ENCODE measurements around the gene PRPSAP1.

PRPSAP1 gene

GRCh38 chr17:76274112-76274956 is 79.4 kb downstream of the PRPSAP1 start:
- no peak overlapping the region for H3K4me3 ChIP-seq (ENCODE audit: low read depth, low read length)
- no peak for TF ChIP-seq CTCF (IDR thresholded peaks at IDR 0.05; ENCODE audit: low read depth, low read length)
- no peak for TF ChIP-seq MAX (IDR thresholded peaks at IDR 0.05; ENCODE audit: low read depth, low read length)
- no peak for TF ChIP-seq POLR2A (IDR thresholded peaks at IDR 0.05; ENCODE audit: extremely low read depth, insufficient read length)
- TF ChIP-seq MYC (IDR thresholded peaks at IDR 0.05; ENCODE audit: low read depth, low read length) = no peak
- no peak for DNase-seq (ENCODE audit: low read depth)

- TF ChIP-seq POLR2A (IDR thresholded peaks at IDR 0.05; ENCODE audit: extremely low read depth, insufficient read length) = no peak
These were observed 80.1 kb downstream of the PRPSAP1 start for GRCh38 chr17:76273445-76274111.

GRCh38 chr17:76272541-76273444 is 80.9 kb downstream of the PRPSAP1 start:
- no peak overlapping the region for H3K4me3 ChIP-seq (ENCODE audit: low read depth, low read length)
- DNase-seq (ENCODE audit: low read depth) = no peak
- TF ChIP-seq MAX (IDR thresholded peaks at IDR 0.05; ENCODE audit: low read depth, low read length) = no peak
- no peak for TF ChIP-seq MYC (IDR thresholded peaks at IDR 0.05; ENCODE audit: low read depth, low read length)
- TF ChIP-seq CTCF (IDR thresholded peaks at IDR 0.05; ENCODE audit: low read depth, low read length) = no peak
- TF ChIP-seq POLR2A (IDR thresholded peaks at IDR 0.05; ENCODE audit: extremely low read depth, insufficient read length) = no peak

More at GRCh38 chr17:76273445-76274111, 80.1 kb downstream of the PRPSAP1 start:
- no peak for DNase-seq (ENCODE audit: low read depth)
- H3K4me3 ChIP-seq (ENCODE audit: low read depth, low read length) = no peak overlapping the region

- no peak for TF ChIP-seq CTCF (IDR thresholded peaks at IDR 0.05; ENCODE audit: low read depth, low read length)
- no peak for TF ChIP-seq MYC (IDR thresholded peaks at IDR 0.05; ENCODE audit: low read depth, low read length)
- no peak for TF ChIP-seq MAX (IDR thresholded peaks at IDR 0.05; ENCODE audit: low read depth, low read length)
- no peak for TF ChIP-seq POLR2A (IDR thresholded peaks at IDR 0.05; ENCODE audit: extremely low read depth, insufficient read length)
- DNase-seq (ENCODE audit: low read depth) = no peak
- H3K4me3 ChIP-seq (ENCODE audit: low read depth, low read length) = no peak overlapping the region
These were observed 81.8 kb downstream of the PRPSAP1 start for GRCh38 chr17:76271669-76272540.

GRCh38 chr17:76270770-76271668 is 82.7 kb downstream of the PRPSAP1 start:
- DNase-seq (ENCODE audit: low read depth) = no peak
- TF ChIP-seq POLR2A (IDR thresholded peaks at IDR 0.05; ENCODE audit: extremely low read depth, insufficient read length) (no peak), CTCF (IDR thresholded peaks at IDR 0.05; ENCODE audit: low read depth, low read length) (no peak), MYC (IDR thresholded peaks at IDR 0.05; ENCODE audit: low read depth, low read length) (no peak)
- no peak overlapping the region for H3K4me3 ChIP-seq (ENCODE audit: low read depth, low read length)

All from NB4 (cell line).